Thymus (tissue), 11 donors: Measurements from ENCODE around the gene RNF115. TPM values are rescaled to one million over a fixed set of nuclear protein-coding genes. Genes with fewer than 3 reads are reported as not detected.
"Not testable (repeated sequence)": the region's sequence is repeated elsewhere in the genome, so short reads cannot be mapped to it uniquely, and the experiment has no call there.

Experiments
- DNase-seq, 9 donors: peaks; one replicate each; pipeline ENCODE4 v3.0.0-alpha.2; 2013; ENCODE audit warnings: low spot score in 9 of 9, low read depth in 6 of 9, missing footprints in 1 of 9
- H3K27ac ChIP-seq, 2 donors: one replicate each; pipeline ENCODE4 v1.5.1; 2013; ENCODE audit warnings: control low read depth in 1 of 2, low read depth in 1 of 2, low read length in 1 of 2, mild to moderate bottlenecking in 1 of 2, moderate library complexity in 1 of 2
- H3K27me3 ChIP-seq, 2 donors: one replicate each; pipeline ENCODE4 v1.5.1; 2013; ENCODE audit warnings: low read length in 1 of 2; ENCODE audit not compliant: control insufficient read depth in 2 of 2, insufficient read depth in 1 of 2
- H3K36me3 ChIP-seq, 2 donors: one replicate each; pipeline ENCODE4 v1.5.1; 2013; ENCODE audit warnings: low read length in 1 of 2, mild to moderate bottlenecking in 1 of 2, moderate library complexity in 1 of 2; ENCODE audit not compliant: control insufficient read depth in 2 of 2, insufficient read depth in 2 of 2
- H3K4me1 ChIP-seq, 2 donors: one replicate each; pipeline ENCODE4 v1.5.1; 2013; ENCODE audit warnings: low read length in 2 of 2; ENCODE audit not compliant: control insufficient read depth in 2 of 2, insufficient read depth in 2 of 2
- H3K4me3 ChIP-seq, 2 donors: one replicate each; pipeline ENCODE4 v1.5.1; 2013; ENCODE audit warnings: low read length in 2 of 2, control low read depth in 1 of 2, mild to moderate bottlenecking in 1 of 2
- H3K9me3 ChIP-seq, 2 donors: one replicate each; pipeline ENCODE4 v1.5.1; 2013; ENCODE audit warnings: low read length in 1 of 2, mild to moderate bottlenecking in 1 of 2; ENCODE audit not compliant: control insufficient read depth in 2 of 2, insufficient read depth in 1 of 2
- WGBS: extraction: QIAGEN DNeasy Blood & Tissue Kit; methylation state at CpG from one replicate; pipeline ENCODE4 v1.1.7; 2013; 5-methylcytosine and 5-hydroxymethylcytosine counted together
- polyA plus RNA-seq: library from polyadenylated mRNA; stranded (reverse); fragments of 200-250 nt; gene quantifications from one replicate; pipeline ENCODE4 v1.2.3, GENCODE V29; 2013
- total RNA-seq: library from RNA; stranded (reverse); fragments of 120-200 nt; gene quantifications from one replicate; pipeline ENCODE4 v1.2.4, GENCODE V29; 2013
- donor health status: healthy.

The RNF115 gene
- total and polyA plus RNA-seq, 2 donors, result 8.8 to 12.3 TPM

- H3K4me3 ChIP-seq, H3K9me3 ChIP-seq, H3K4me1 ChIP-seq, H3K36me3 ChIP-seq, H3K27ac ChIP-seq, DNase-seq: not testable (repeated sequence)
- WGBS, result 98% methylated on average over 5 of the region's 5 CpGs
- H3K27me3 ChIP-seq, result peaks cover 0 to 26% of the 10 kb centered on the region in 2 donors
Measured at GRCh38 chr1:145718465-145718864, 105.4 kb downstream of the RNF115 start.

- DNase-seq, result no peak
- H3K9me3 ChIP-seq, result peaks cover 0 to 1% of the 10 kb centered on the region in 2 donors
- no peak overlapping the region for H3K27ac ChIP-seq
- H3K36me3 ChIP-seq, result no peaks in the 10 kb centered on the region
- peaks cover 0 to 26% of the 10 kb centered on the region in 2 donors for H3K27me3 ChIP-seq
- WGBS, result 89% methylated on average over 1 of the region's 1 CpG
- H3K4me1 ChIP-seq, result peaks cover 0 to 9% of the 10 kb centered on the region in 2 donors
- H3K4me3 ChIP-seq, result no peak overlapping the region
Measured at GRCh38 chr1:145717833-145718232, 106.1 kb downstream of the RNF115 start.

GRCh38 chr1:145716641-145717345 lies 107.1 kb downstream of the RNF115 start:
- H3K36me3 ChIP-seq, result no peaks in the 10 kb centered on the region
- DNase-seq, result no peak
- peaks cover 0 to 9% of the 10 kb centered on the region in 2 donors for H3K4me1 ChIP-seq
- H3K4me3 ChIP-seq, result no peak overlapping the region
- 84% methylated on average over 10 of the region's 10 CpGs for WGBS
- H3K9me3 ChIP-seq, result peaks cover 0 to 1% of the 10 kb centered on the region in 2 donors
- H3K27ac ChIP-seq, result no peak overlapping the region
- peaks cover 0 to 20% of the 10 kb centered on the region in 2 donors for H3K27me3 ChIP-seq

GRCh38 chr1:145714524-145715111 lies 109.3 kb downstream of the RNF115 start:
- no peak overlapping the region for H3K4me3 ChIP-seq
- H3K27me3 ChIP-seq, result peaks cover 0 to 2% of the 10 kb centered on the region in 2 donors
- no peaks in the 10 kb centered on the region for H3K4me1 ChIP-seq
- 93% methylated on average over 6 of the region's 6 CpGs for WGBS
- H3K9me3 ChIP-seq, result peaks cover 0 to 1% of the 10 kb centered on the region in 2 donors
- no peak overlapping the region for H3K27ac ChIP-seq
- no peak for DNase-seq
- H3K36me3 ChIP-seq, result no peaks in the 10 kb centered on the region

GRCh38 chr1:145711213-145711651 lies 112.7 kb downstream of the RNF115 start:
- WGBS, result 93% methylated on average over 3 of the region's 3 CpGs
- H3K27ac ChIP-seq, result no peak overlapping the region
- no peaks in the 10 kb centered on the region for H3K36me3 ChIP-seq
- peaks cover 0 to 1% of the 10 kb centered on the region in 2 donors for H3K9me3 ChIP-seq
- H3K4me1 ChIP-seq, result no peaks in the 10 kb centered on the region
- no peak overlapping the region for H3K4me3 ChIP-seq
- H3K27me3 ChIP-seq, result no peaks in the 10 kb centered on the region
- DNase-seq, result no peak

- no peaks in the 10 kb centered on the region for H3K4me1 ChIP-seq
- 93% methylated on average over 4 of the region's 4 CpGs for WGBS
- no peak for DNase-seq
Measured at GRCh38 chr1:145710291-145711027, 113.4 kb downstream of the RNF115 start.

GRCh38 chr1:145708063-145708462 lies 115.8 kb downstream of the RNF115 start:
- Histone ChIP-seq H3K27me3 (no peaks in the 10 kb centered on the region), H3K9me3 (no peaks in the 10 kb centered on the region), H3K36me3 (no peaks in the 10 kb centered on the region), H3K4me3 (no peak overlapping the region), H3K4me1 (no peaks in the 10 kb centered on the region), H3K27ac (no peak overlapping the region)
- DNase-seq, result no peak
- WGBS, result 84% methylated on average over 7 of the region's 7 CpGs

More at GRCh38 chr1:145710291-145711027, 113.4 kb downstream of the RNF115 start:
- Histone ChIP-seq H3K9me3 (peaks cover 0 to 1% of the 10 kb centered on the region in 2 donors), H3K27ac (no peak overlapping the region), H3K4me3 (no peak overlapping the region), H3K27me3 (no peaks in the 10 kb centered on the region), H3K36me3 (no peaks in the 10 kb centered on the region)

GRCh38 chr1:145707183-145707867 lies 116.6 kb downstream of the RNF115 start, which contains the start of gene PDZK1:
TSS of gene PDZK1 (minus strand) at chr1:145707368. CDS start at chr1:145688021, 19,347 bp downstream.
- Histone ChIP-seq H3K4me1 (no peaks in the 10 kb centered on the region), H3K36me3 (no peaks in the 10 kb centered on the region), H3K27me3 (no peaks in the 10 kb centered on the region), H3K9me3 (no peaks in the 10 kb centered on the region), H3K27ac (no peak within 1 kb of the TSS), H3K4me3 (no peak within 1 kb of the TSS)
- no peak for DNase-seq
- WGBS, result 97% methylated on average over 9 of the region's 9 CpGs
